ENCODE data around the gene RASA4B.

DNA sequence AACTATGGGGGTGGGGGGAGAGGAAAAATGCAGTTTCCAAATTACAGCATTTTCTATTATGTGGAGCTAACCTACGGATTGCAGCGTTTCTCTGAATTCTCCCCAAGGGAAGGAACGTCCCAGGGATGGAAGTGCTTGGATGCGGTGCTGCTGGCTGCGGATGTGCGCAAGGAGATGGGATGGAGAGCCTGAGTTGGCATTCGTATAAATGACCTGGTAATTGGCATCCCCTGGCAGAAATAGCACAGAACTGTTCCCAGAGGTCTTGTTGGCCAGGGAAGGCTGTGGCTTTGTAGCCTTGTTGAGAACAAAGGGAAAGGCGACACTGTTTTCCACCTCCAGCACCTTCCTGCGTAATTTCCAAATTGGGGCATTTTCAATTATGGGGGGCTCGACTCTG is 81.5 kb downstream of the RASA4B start:
- TF ChIP-seq RCOR1 (IDR thresholded peaks at IDR 0.05; ENCODE audit: insufficient replicate concordance, low read length) (no peak), RFX5 (IDR thresholded peaks at IDR 0.05; ENCODE audit: low read depth, low read length) (no peak), CHD1 (IDR thresholded peaks at IDR 0.05; ENCODE audit: low read depth, low read length) (no peak), RAD21 (IDR thresholded peaks at IDR 0.05; ENCODE audit: low read length) (no peak), POLR2A (IDR thresholded peaks at IDR 0.05; ENCODE audit: low read depth, low read length) (no peak), FOS (IDR thresholded peaks at IDR 0.05; ENCODE audit: low read depth, low read length) (no peak), CEBPB (IDR thresholded peaks at IDR 0.05; ENCODE audit: low read depth, low read length) (no peak), MAFK (IDR thresholded peaks at IDR 0.05; ENCODE audit: low read depth, low read length) (no peak)
- TF ChIP-seq, protein P1, sequence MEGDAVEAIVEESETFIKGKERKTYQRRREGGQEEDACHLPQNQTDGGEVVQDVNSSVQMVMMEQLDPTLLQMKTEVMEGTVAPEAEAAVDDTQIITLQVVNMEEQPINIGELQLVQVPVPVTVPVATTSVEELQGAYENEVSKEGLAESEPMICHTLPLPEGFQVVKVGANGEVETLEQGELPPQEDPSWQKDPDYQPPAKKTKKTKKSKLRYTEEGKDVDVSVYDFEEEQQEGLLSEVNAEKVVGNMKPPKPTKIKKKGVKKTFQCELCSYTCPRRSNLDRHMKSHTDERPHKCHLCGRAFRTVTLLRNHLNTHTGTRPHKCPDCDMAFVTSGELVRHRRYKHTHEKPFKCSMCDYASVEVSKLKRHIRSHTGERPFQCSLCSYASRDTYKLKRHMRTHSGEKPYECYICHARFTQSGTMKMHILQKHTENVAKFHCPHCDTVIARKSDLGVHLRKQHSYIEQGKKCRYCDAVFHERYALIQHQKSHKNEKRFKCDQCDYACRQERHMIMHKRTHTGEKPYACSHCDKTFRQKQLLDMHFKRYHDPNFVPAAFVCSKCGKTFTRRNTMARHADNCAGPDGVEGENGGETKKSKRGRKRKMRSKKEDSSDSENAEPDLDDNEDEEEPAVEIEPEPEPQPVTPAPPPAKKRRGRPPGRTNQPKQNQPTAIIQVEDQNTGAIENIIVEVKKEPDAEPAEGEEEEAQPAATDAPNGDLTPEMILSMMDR (conservative IDR thresholded peaks at IDR 0.05; ENCODE audit: low read depth, low read length) = no peak
